Activated CD4-positive, alpha-beta T cell treated with anti-CD3 and anti-CD28 coated beads, Interleukin-2, amount 50 U/mL, for 16 hours (primary cell): Measurements from ENCODE around the gene S100A1.

Experiments
- DNase-seq: peaks from one replicate; pipeline ENCODE4 v3.0.0-alpha.2; 2020

S100A1 gene

DNA sequence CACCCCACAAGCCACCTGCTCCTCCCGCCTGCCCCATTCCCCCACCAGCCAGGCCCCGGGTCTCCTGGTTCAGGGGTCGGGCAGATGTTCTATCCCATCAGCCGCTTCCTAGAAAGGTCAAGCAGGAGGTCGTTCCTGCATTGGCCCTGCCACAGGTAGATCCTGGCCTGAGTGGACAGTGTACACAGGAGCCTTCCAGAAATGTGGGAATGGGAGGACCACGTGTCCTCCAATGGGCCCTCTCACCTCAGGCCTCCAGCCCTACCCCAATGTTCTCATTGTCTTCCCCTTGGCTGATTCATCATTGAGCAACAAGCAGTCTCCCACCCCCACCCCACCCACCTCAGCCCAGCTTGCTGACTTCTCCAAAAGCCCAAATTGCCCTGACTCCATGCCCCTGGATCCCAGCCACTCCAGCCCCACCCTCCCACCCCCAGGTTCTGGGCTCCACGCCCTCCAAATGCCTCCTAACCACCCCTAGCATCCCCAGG, 17.4 kb upstream of the S100A1 start:
- DNase-seq = no peak

DNA sequence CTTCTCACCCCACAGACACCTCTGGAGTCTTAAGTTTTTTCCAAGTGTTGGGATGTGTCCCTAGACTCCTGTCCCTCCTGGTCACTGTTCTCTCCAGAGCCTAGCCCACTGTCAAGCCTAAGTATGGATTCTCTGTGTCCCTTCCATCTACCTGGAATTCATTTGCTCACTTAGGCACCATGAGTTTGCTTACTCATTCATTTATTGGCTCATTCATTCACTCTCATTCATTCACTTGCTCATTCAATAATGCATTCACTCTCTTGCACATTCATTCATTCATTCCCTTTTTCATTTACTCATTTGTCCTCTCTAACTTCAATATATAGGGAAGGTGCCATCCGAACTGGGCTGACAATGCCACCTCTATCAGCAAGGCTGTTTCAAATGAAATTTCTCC, 16.9 kb upstream of the S100A1 start:
- DNase-seq = no peak

DNA sequence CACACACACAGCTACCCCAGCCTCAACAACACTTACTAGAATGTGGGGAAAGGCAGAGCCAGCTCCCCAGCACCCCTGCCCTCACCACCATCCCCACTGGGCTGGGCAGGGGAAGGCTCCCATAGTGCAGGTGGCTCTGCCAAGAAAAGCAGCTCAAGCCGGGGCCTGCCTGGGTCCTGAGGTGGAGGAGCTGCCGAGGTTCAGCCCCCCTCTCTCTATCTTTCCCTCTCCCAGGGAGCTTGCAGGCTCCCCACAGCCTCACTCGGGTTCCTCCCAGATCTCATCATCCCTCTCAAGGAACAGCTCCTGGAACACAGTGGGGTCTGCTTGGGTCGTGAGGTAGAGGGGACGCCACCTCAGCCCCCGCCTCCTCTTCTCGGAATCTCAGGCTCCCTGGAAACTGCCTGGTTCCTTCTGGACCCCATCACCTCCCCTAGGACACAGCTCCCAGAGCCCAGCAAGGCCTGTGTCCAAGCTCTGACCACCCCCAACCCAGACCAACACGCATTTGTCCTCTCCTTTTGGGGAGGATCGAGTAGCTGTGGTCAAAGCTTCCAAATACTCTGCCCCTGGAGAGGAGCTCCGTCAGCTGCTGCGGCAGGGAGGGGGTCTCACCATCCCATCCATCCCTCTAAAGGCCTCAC, 16.0 kb upstream of the S100A1 start:
- no peak for DNase-seq

DNA sequence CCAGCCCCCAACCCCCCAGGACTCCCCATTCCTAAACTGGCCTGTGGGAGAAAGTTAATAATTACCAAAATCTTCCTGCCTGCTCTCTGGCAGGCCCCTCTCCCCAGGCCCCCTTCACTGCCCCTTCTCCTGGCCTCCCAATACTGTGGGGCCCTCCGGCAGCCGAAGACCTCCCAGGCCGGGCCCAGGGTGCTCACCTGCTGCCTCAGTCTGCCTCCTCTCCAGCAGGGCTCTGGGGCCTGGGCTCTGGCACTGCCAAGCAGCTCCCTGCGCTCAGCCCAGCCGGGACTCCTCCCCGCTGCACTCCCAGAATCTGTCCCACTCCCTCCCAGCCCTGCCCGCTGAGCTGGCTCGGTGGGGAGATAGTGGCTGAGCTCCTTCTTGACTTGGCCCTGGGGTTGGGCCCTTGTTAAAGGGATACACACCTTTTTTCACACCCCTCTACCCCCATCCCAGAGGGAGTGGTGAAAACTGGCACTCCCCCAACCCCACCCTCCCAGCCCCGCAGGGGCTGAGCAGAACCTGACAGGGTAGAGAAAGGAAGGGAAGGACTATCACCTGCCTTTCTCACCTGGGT, 15.4 kb upstream of the S100A1 start, which contains the start of gene S100A16:
TSS of gene S100A16 (minus strand) at position 383 of the 577 bp plus-strand sequence. CDS start 4,986 bp downstream, outside the sequence.
- no peak for DNase-seq

DNA sequence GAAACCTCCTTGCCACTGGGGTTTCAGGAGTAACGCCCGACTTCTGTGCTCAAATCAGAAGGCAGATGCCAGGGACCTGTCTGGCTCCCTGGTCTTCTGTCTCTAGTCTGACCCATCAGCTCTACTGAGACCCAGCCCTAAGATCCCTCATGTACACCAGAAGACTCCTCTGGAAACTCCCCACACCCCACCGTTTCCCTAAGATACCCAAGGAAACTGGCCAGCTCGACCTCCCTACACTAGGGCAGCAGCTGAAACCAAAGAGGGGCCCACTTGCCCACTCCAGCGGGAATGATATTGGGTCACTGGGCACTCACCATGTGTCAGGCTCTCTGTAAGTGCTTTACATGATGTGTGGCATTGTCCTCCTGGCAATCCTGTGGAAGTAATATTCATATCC, 14.8 kb upstream of the S100A1 start:
- no peak for DNase-seq

DNA sequence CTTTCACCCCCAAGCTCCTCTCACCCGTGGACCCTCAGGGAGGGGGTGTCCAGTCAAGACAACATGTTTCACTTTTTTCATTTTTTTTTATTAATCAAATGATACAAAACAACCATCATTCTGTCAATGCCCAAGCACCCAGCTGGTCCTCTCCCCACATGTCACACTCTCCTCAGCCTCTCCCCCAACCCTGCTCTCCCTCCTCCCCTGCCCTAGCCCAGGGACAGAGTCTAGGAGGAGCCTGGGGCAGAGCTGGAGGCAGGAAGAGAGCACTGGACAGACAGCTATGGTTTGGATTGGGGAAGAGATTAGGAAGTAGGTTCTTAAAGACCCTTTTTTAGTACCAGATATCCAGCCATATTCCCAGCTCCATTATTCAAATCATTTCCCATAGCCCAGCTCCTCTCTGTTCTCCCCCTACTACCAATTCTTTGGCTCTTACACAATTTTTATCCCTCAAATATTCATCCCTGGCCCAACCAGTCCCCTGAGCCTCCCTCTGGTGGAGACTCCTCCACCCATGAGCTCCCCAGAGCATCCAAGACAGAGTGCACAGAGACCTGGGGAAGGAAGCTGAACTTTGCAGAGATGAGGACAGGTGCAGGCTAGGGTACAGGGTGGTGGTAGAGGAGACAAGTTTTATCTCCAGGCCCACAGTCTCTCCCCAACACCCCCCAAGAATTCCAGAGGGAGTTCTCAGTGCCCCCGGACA, 13.9 kb upstream of the S100A1 start:
- DNase-seq = no peak

DNA sequence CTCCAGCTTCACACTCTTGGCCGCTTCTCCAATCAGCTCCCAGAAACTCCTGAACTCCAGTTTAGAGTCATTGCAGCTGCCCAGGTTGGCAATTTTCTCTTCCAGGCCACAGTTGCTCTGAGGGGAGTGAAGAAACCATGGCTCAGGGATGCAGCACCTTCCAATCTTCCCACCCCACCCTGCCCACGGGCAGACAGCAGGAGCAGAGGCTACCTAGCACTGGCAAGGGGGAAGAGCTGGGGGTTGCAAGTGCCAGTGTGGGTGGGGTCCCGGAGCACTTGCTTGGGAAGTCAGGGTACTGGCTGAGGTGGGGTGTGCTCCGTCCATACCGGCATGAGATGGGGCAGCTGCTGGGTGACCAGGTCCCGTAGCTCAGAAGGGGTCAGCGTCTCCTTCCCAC, 13.3 kb upstream of the S100A1 start:
- DNase-seq = no peak

DNA sequence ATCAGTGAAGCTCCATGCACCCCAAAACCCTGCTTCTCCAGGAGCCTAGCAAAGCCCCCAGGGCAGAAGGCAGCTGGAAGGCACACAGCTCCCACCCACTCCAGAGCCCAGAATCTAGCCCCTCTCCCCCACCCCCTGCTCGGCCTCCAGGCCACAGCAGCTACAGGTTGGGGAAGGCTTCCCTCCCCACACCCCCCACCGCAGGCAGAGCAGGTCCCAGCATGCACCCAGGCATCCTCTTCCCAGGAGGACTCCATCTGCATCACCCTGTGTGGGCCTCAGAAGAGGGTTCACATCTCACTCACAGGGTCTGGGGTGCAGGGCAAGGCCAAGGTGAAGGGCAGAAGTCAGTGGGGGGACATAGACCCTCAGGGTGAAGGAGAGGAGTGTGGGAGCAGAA, 12.8 kb upstream of the S100A1 start:
- DNase-seq = no peak

DNA sequence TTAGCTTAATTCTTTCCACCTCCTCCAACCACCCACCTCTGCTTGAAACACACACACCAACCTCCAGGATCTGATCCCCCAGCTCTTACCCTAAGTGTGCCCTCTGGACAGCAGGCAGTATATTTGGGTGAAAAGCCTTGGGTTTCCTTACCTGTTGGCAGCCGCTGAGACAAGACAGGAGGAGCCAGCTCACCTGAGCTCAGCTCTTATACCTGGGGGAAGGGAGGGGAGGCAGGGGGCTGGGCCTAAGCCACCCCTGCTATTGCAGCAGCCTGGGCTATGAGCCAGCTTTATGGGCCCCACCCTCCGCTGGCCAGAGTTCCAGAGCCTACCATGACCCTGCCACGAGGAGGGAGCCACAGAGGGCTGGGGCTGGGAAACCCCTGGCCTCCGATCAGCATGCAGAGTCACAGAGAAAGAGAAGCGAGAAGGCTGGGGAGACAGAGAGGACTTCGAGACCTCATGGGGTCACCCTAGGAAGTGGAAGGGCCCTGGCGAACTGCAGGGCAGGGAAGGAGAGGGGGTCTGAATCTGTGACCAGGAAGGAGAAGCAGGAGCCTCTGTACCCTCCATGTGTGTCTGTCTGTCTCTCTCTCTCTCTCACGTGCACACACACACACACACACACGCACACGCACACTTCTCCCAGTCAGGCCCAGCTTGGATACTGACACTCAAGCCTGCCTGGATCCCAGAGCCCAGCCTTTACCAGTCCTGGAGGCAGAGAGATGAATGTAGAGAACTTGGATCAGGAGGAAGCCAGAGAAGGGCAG, 11.9 kb upstream of the S100A1 start, which contains the start of gene S100A14:
TSS of gene S100A14 (minus strand) at position 182 of the 773 bp plus-strand sequence. CDS start 467 bp downstream, outside the sequence.
- DNase-seq = no peak

DNA sequence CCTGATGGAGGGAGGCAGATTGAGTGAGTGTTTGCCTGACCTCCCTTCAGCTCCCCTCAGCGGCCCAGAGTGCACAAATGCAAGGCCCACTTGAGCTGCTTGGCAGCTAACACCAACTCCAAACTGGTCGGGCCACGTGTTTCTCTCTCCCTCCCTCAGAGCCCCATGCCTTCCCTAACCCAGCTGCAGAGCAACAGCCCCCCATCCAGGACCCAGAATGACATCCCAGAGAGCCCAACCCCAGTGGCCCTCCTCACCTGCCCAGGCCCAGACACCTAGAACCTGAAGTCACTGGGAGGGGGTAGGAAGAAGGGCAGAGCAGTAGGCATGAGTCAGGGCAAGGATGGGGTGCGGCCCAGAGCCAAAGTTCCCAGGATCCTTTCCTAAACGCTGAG, 11.3 kb upstream of the S100A1 start:
- no peak for DNase-seq

DNA sequence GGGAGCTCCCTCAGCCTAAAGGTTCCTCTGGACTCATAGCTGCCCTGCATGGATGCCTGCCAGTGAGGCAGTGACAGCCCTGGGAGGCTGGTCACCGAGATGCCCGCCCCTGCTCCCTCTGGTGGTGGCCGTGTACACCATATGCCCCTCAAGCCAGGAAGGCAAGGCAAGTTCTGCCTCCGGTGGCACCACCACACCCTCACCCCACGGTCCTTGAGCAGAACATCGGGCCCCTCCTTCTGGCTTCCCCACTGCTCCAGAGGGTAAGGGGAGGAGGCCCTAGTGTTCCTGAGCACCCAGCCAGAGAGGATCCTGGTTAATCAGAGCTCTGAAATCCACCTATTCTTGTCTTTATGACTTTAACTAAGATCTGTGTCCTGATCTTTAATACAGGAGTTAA, 10.6 kb upstream of the S100A1 start:
- peak; percentile 82 for DNase-seq

DNA sequence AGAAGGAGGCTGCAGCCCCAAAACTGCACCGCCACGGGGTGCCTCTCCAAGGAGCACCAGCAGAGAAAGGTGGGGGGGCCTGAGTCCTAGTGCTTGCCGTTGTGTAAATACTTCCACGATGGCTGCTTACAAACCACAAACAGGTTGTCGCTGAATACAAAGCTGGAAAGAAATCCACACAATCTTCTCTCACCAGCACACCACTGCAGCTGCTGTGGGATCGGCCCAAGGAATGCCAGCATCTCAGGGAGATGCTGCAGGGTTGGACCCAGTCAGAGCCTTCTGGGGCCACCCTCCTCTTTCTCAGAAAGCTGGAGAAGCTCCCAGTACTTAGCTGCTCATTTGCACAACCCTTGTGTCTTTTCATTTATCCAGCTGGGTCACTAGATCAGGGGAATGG, 9.1 kb upstream of the S100A1 start:
- DNase-seq = no peak

DNA sequence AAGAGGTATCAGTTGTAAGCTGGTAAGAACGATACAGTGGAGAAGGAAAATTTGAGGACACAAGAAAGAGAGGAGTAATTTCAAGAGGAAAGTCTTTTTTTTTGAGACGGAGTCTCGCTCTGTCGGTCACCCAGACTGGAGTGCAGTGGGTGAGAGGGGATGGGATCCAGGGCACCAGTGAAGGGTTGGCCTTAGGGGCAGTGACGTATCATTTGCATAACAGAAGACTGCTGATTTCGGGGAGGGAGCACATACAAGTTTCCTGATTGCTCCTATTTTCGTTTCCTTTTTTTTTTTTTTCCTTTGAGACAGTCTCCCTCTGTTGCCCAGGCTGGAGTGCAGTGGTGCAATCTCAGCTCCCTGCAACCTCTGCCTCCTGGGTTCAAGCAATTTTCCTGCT, 5.1 kb upstream of the S100A1 start:
- no peak for DNase-seq

DNA sequence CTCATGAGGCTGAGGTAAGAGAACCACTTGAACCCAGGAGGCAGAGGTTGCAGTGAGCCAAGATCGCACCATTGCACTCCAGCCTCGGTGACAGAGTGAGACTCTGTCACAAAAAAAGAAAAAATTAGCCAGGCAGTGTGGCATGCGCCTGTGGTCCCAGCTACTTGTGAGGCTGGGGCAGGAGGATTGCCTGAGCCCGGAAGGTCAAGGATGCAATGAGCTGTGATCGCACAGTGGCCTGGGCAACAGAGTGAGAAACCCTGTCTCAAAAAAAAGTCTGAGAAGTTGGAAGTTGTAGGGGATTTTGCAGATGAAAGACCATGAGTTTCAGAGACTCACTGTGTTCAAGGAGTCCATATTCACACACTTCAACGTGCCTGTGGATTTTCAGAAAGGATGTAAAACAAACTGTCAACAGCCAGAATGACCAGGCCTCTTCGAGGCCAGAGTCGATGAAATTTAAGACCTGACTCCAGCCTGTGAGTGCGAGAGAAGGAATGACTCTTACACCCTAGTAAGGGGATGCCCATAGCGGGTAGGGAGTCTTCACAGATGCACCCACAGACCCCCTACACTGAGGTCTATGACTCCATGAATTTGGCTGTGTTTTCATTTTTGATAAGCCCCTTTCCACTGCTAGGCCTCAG, 3.1 kb upstream of the S100A1 start:
- DNase-seq = no peak

DNA sequence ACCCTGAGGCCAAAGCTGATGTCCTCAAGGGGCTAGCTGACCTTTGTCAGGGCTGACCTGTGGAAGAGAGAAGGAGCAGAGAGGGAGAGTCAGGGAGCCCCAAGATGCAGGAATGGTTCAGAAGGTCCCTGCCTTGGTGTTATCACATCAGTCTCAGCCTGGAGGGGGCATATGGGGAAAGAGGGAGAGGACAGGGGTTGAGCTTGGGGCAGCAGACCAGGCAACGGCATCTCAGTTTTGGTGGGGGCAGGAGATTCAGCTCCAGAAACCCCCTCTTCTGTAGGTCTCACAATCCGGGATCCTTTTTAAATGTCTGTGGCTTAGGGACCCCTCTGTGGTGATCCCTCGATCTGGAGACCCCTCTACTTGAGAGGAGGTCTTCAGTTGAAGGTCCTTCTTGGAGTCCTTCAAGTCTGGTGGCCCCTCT, 1.7 kb upstream of the S100A1 start:
- no peak for DNase-seq

DNA sequence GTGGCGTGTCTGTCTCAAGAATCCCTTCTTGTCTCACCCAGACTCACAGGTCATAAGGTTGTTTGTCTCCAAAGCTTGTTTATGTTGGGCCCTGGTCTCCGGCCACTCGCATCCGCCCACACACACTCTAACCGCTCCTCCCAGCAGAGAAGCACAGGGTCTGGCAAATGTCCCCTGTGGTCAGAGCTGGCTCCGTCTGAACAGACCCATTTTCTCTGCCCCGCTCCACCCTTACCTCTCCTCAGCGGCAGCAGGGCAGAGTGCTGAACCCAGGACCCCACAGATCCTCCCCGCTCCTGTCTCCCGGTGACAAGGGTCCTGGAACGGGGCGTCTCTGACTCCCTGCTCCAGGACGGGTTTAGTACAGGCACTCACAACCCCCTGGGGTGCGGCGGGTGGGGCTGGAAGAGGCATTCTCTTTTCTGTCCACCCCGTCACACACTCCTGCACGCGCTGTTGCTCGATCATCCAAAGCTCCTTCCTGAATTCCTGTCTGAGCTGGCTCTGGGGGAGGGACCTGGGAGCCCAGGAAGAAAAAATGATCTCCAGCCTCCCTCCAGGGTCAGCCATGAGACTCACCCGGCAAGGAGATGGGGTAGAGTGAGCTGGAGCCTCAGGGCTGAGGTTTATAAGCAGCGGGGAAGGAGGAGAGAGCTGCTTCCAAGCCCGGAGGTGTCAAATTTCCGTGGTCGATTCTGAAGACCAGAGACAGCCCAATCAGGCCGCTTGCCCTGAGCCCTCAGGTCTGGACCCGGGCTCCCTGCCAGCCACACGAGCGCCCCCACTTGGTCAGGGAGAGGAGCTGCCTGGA, 1.1 kb upstream of the S100A1 start, which contains the start of gene S100A13:
TSS of gene S100A13 (minus strand) at position 602 of the 811 bp plus-strand sequence. CDS start 1,033 bp downstream, outside the sequence.
- DNase-seq = peak; percentile 29

DNA sequence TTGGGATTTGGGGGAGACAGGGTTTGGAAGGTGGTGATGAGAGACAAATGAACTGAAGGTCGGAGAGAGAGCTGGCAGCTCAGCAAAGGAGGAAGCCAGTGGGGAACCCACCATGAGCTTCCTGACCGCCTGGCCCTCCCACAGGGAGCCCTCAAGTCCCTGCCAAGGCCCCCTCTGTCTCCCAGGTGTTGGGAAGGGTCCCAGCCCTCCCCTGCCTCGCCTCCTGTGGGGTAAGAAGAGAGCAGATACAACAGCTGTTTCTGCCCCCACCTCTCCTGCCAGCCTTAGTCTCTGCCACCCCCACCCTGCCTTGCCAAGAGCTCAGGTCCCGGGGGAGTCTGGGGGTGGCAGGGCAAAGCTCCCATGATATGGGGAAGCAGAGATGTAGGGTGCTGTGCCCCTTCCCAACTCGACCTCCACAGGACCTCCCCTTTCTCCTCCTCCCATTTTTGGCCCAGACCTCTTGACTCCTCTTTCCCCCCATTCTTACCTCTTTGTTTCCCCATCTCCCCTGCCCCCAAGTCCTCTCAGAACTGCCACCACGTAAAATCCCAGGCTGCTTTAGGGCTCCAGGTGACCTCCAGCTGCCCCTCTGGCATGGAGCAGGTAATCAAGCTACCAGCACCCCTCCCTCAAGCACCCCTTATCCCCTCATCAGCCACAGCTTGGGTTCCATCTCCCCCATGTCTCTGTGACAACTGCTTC, 556 bp downstream of the S100A1 start:
- DNase-seq = no peak

DNA sequence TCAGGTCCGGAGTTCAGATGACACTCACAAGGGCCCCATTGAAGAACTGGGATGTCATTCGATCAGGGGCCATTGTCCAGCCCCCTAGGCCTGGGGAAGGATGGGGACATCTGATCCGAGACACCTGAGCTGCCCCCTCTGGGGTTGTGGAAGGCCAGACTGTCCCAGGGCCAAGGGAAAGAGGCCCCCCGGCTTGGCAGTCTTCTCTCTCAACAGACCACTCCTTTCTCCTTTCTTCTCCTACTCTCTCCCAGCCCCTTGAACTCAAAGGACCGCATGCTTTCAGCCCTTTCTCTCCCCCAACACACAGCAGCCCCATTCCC, 1.1 kb downstream of the S100A1 start:
- no peak for DNase-seq

DNA sequence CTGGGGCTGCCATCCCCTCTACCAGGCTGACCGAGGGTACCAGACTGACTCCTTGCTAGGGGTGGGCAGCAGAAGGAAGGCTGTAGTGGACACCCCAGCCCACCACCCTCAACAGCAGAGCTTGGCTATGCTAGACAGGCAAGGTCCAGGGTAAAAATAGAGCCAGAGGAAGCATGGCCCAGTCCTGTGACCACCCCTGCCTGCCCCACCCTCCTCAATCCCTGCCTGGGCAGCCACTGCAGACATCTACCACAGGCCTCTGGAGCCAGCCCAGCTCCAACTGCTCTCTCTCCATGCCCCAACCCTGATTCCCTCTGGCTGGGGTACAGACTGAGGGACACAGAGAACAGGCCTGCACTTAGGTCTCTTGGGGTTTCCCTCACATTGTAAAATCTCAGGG, 1.7 kb downstream of the S100A1 start:
- DNase-seq = no peak

DNA sequence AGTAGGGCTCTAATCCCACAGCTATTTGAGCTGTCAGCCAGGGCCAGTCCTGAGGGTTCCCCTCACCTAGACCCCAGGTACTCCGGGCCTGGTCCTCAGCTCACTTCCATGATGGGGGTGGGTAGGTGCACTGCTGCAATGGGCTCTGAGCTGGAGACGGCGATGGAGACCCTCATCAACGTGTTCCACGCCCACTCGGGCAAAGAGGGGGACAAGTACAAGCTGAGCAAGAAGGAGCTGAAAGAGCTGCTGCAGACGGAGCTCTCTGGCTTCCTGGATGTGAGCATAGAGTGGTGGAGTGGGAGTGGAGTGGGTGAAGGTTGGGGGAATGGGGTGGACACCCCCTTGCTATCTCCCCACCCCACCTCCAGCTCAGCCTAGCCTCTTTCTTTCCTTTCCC, 2.1 kb downstream of the S100A1 start:
- DNase-seq = no peak
